BLaER1 treated with 17β-estradiol and CSF1 and Interleukin-3, amounts not matched to agents 10 nM and 100 nM (cell line): ENCODE measurements around the gene SLC39A11.
A peak's percentile ranks its signal among the peaks of the same experiment; 100 is the strongest.
"Not testable (repeated sequence)": the region's sequence is repeated elsewhere in the genome, so short reads cannot be mapped to it uniquely, and the experiment has no call there.

Source experiments
- H3K27ac ChIP-seq, 11 experiments: shearing (Covaris generic); formaldehyde crosslinking; 2 replicates each; pipeline ENCODE4 v1.8.1; 2022
- H3K27me3 ChIP-seq, 11 experiments: shearing (Covaris generic); formaldehyde crosslinking; 2 replicates each; pipeline ENCODE4 v1.8.1; 2022
- H3K36me3 ChIP-seq, 11 experiments: shearing (Covaris generic); formaldehyde crosslinking; 2 replicates each; pipeline ENCODE4 v1.8.1; 2022
- H3K4me1 ChIP-seq, 10 experiments: shearing (Covaris generic); formaldehyde crosslinking; 2 replicates each; pipeline ENCODE4 v1.8.1; 2022
- H3K4me2 ChIP-seq, 11 experiments: shearing (Covaris generic); formaldehyde crosslinking; 2 replicates each; pipeline ENCODE4 v1.8.1; 2022
- H3K4me3 ChIP-seq, 10 experiments: shearing (Covaris generic); formaldehyde crosslinking; 2 replicates each; pipeline ENCODE4 v1.8.1; 2022
- H3K9ac ChIP-seq, 11 experiments: shearing (Covaris generic); formaldehyde crosslinking; 2 replicates each; pipeline ENCODE4 v1.8.1; 2022
- H3K9me3 ChIP-seq, 11 experiments: shearing (Covaris generic); formaldehyde crosslinking; replicated peaks in 1 of 11; 2 replicates each; pipeline ENCODE4 v1.8.1; 2022
- H4K20me1 ChIP-seq, 11 experiments: shearing (Covaris generic); formaldehyde crosslinking; 2 replicates each; pipeline ENCODE4 v1.8.1; 2022
- Cebpa-rat ChIP-seq, 11 experiments: shearing (Covaris generic); IDR thresholded peaks; 2 replicates each; pipeline ENCODE4 v1.8.1; 2022

Gene SLC39A11

GRCh38 chr17:72794152-72794551 is 298.3 kb downstream of the SLC39A11 start:
- H3K27ac ChIP-seq: no peak overlapping the region
- TF ChIP-seq Cebpa-rat (IDR thresholded peaks at IDR 0.05): no peak
- H3K36me3 ChIP-seq: peaks cover 14 to 56% (median 30%) of the 10 kb centered on the region in 11 experiments

GRCh38 chr17:72792771-72793170 is 299.7 kb downstream of the SLC39A11 start:
- TF ChIP-seq Cebpa-rat (IDR thresholded peaks at IDR 0.05): no peak
- Histone ChIP-seq H3K27ac (no peak overlapping the region), H3K4me1 (peaks cover 0 to 13% (median 3%) of the 10 kb centered on the region in 10 experiments; a peak in 10 of 20 replicates), H3K9me3 (peaks cover 49 to 65% (median 57%) of the 10 kb centered on the region in 11 experiments), H3K36me3 (peaks cover 14 to 56% (median 30%) of the 10 kb centered on the region in 11 experiments), H3K27me3 (no peaks in the 10 kb centered on the region), H3K4me3 (no peak overlapping the region), H4K20me1 (no peaks in the 10 kb centered on the region), H3K9ac (no peak overlapping the region), H3K4me2 (no peak overlapping the region)

More at GRCh38 chr17:72794152-72794551, 298.3 kb downstream of the SLC39A11 start:
- Histone ChIP-seq H3K9me3 (peaks cover 49 to 73% (median 63%) of the 10 kb centered on the region in 11 experiments), H3K4me3 (no peak overlapping the region), H3K4me1 (peaks cover 0 to 23% (median 11%) of the 10 kb centered on the region in 10 experiments; a peak in 12 of 20 replicates), H3K27me3 (no peaks in the 10 kb centered on the region), H4K20me1 (no peaks in the 10 kb centered on the region), H3K4me2 (no peak overlapping the region), H3K9ac (no peak overlapping the region)

GRCh38 chr17:72790190-72790589 is 302.3 kb downstream of the SLC39A11 start:
- Histone ChIP-seq H3K36me3 (peaks cover 13 to 49% (median 30%) of the 10 kb centered on the region in 11 experiments), H3K9ac (no peak overlapping the region), H3K9me3 (peaks cover 45 to 52% (median 48%) of the 10 kb centered on the region in 11 experiments), H3K27me3 (no peaks in the 10 kb centered on the region), H3K4me1 (peaks cover 0 to 9% (median 0%) of the 10 kb centered on the region in 10 experiments; a peak in 4 of 20 replicates), H3K4me2 (peak overlapping the region in 4 of 11 experiments; percentile 5 to 14 (median 12); a peak in 3 of 22 replicates), H4K20me1 (no peaks in the 10 kb centered on the region), H3K27ac (no peak overlapping the region), H3K4me3 (no peak overlapping the region)
- no peak for TF ChIP-seq Cebpa-rat (IDR thresholded peaks at IDR 0.05)

- Histone ChIP-seq H3K4me1 (peaks cover 0 to 9% (median 0%) of the 10 kb centered on the region in 10 experiments; a peak in 4 of 20 replicates), H3K9ac (no peak overlapping the region), H3K27me3 (no peaks in the 10 kb centered on the region), H3K9me3 (peaks cover 40 to 47% (median 43%) of the 10 kb centered on the region in 11 experiments), H3K36me3 (peaks cover 10 to 44% (median 30%) of the 10 kb centered on the region in 11 experiments), H3K4me3 (no peak overlapping the region), H4K20me1 (no peaks in the 10 kb centered on the region), H3K27ac (no peak overlapping the region), H3K4me2 (no peak overlapping the region)
- no peak for TF ChIP-seq Cebpa-rat (IDR thresholded peaks at IDR 0.05)
These were observed 302.8 kb downstream of the SLC39A11 start for GRCh38 chr17:72789711-72790110.

- no peaks in the 10 kb centered on the region for H3K27me3 ChIP-seq
- H3K4me3 ChIP-seq: no peak overlapping the region
- H4K20me1 ChIP-seq: no peaks in the 10 kb centered on the region
- H3K9me3 ChIP-seq: peaks cover 34 to 41% (median 36%) of the 10 kb centered on the region in 11 experiments
- H3K4me2 ChIP-seq: no peak overlapping the region
- H3K27ac ChIP-seq: no peak overlapping the region
- H3K4me1 ChIP-seq: peaks cover 0 to 9% (median 0%) of the 10 kb centered on the region in 10 experiments; a peak in 4 of 20 replicates
- no peak overlapping the region for H3K9ac ChIP-seq
- H3K36me3 ChIP-seq: peaks cover 10 to 37% (median 26%) of the 10 kb centered on the region in 11 experiments
- no peak for TF ChIP-seq Cebpa-rat (IDR thresholded peaks at IDR 0.05)
These were observed 303.4 kb downstream of the SLC39A11 start for GRCh38 chr17:72788950-72789585.

- H3K27ac ChIP-seq: no peak overlapping the region
- H3K9me3 ChIP-seq: peaks cover 5 to 12% (median 8%) of the 10 kb centered on the region in 11 experiments
- H3K36me3 ChIP-seq: peaks cover 0 to 9% (median 5%) of the 10 kb centered on the region in 11 experiments; a peak in 12 of 22 replicates
- H3K4me2 ChIP-seq: no peak overlapping the region
- no peaks in the 10 kb centered on the region for H3K27me3 ChIP-seq
- no peaks in the 10 kb centered on the region for H4K20me1 ChIP-seq
- no peak for TF ChIP-seq Cebpa-rat (IDR thresholded peaks at IDR 0.05)
- peaks cover 0 to 9% (median 0%) of the 10 kb centered on the region in 10 experiments; a peak in 4 of 20 replicates for H3K4me1 ChIP-seq
- no peak overlapping the region for H3K4me3 ChIP-seq
- no peak overlapping the region for H3K9ac ChIP-seq
These were observed 306.3 kb downstream of the SLC39A11 start for GRCh38 chr17:72786209-72786608.

GRCh38 chr17:72782985-72783701 is 309.3 kb downstream of the SLC39A11 start:
- no peak overlapping the region for H3K4me3 ChIP-seq
- H4K20me1 ChIP-seq: no peaks in the 10 kb centered on the region
- H3K4me2 ChIP-seq: no peak overlapping the region
- no peak for TF ChIP-seq Cebpa-rat (IDR thresholded peaks at IDR 0.05)
- H3K4me1 ChIP-seq: no peaks in the 10 kb centered on the region
- no peaks in the 10 kb centered on the region for H3K9me3 ChIP-seq
- H3K36me3 ChIP-seq: no peaks in the 10 kb centered on the region
- H3K27ac ChIP-seq: no peak overlapping the region
- H3K27me3 ChIP-seq: no peaks in the 10 kb centered on the region
- H3K9ac ChIP-seq: no peak overlapping the region

- not testable (repeated sequence) for H3K36me3 ChIP-seq, H3K9ac ChIP-seq, H3K4me2 ChIP-seq, H3K4me1 ChIP-seq, H3K9me3 ChIP-seq, H3K27ac ChIP-seq, H4K20me1 ChIP-seq, H3K27me3 ChIP-seq, H3K4me3 ChIP-seq
These were observed 310.1 kb downstream of the SLC39A11 start for GRCh38 chr17:72782437-72782836.
